ENCODE measurements around the gene ARHGAP26.
"Not testable (repeated sequence)": the region's sequence is repeated elsewhere in the genome, so short reads cannot be mapped to it uniquely, and the experiment has no call there.

ARHGAP26 gene

DNA sequence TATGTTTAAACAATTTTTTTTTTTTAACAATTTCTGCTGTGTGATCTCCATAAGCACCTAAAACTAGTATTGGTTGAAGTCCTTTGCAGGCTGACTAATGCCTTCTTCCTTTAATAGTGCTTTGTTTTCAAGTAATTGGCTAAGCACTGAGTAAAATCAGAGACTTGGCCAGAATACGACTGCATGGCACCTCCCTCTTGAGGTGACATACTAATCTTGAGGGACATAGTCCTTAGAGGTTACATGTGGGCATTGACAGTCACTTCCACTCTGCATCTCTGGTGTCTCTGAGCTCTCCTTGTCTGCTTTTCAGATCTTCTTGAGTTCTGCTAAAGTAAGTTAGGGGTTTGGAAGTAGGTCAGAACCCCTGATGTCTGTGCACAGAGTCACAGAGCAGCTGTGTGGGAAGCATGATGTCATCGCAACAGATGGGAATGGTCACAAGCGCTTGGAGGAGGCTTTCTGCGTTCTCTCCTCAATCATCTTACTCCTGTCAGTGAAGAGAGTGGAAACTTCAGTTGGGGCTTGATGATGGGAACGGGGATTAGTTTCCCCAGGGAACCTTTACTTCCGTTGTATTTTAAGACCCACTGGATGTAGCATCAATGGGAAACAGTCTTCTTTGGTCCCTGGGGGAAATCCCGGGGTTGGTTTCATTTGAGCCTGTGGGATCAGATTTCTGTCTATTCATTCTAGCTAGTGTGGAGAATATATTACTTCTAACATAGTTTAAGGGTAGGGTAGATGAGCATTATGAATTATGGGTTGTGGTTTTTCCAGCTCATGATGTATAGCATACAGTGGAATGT, 136.9 kb downstream of the ARHGAP26 start:
- peak; percentile 56 for DNase-seq (ENCODE audit: low spot score)

- no peak for DNase-seq (ENCODE audit: low spot score)
These were observed 138.5 kb downstream of the ARHGAP26 start for GRCh38 chr5:142908659-142909058.

- DNase-seq (ENCODE audit: low spot score): no peak
These were observed 140.0 kb downstream of the ARHGAP26 start for GRCh38 chr5:142910128-142910527.

GRCh38 chr5:142911170-142911569, 141.0 kb downstream of the ARHGAP26 start:
- no peak for DNase-seq (ENCODE audit: low spot score)

DNA sequence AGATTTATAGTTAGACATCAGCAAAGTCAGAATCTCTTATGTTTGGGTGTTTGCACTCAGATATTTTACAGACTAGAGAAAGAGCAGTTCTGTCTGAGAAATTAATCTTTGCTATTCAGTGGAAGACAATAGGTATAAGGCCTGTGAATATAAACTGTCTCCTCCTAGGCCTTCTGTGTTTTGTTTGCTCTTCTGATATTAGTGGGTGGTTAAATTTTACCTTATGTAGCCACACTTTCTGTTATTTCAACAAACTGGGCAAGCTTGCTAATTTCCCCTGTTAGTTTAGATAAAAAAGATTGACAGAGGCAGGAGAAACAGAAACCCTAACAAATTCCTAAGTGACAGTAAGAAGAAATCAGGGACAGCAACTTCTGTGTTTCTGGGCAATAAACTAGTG, 141.6 kb downstream of the ARHGAP26 start:
- DNase-seq (ENCODE audit: low spot score): no peak

DNA sequence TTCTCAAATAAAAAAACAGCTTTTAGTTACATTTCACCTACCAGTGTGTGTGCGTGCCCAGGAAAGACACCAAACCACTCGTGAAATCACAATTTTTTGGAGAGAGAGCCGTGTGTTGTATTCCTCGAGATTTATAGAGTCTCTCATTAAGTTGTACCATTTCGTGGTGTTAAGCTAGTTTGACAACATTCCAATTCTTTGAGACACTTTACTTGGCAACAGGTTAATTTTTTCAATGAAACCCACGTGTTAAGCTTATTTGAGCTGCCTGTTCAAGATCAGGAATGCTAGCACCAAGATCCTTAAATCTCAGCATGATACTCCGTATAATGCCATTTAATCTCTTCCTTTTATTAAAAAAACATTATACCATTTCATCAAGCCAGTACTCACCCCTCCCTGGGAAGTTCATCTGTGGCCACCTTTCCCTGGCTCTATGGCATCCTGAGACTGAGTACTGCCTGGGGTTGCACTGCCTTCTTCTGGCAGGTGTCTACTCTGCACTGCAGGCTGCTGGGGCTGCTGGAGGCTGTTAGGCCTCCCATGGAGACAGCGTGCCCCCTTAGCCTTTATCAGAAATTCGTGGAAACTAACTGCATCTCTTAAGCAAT, 143.7 kb downstream of the ARHGAP26 start:
- no peak for DNase-seq (ENCODE audit: low spot score)

DNA sequence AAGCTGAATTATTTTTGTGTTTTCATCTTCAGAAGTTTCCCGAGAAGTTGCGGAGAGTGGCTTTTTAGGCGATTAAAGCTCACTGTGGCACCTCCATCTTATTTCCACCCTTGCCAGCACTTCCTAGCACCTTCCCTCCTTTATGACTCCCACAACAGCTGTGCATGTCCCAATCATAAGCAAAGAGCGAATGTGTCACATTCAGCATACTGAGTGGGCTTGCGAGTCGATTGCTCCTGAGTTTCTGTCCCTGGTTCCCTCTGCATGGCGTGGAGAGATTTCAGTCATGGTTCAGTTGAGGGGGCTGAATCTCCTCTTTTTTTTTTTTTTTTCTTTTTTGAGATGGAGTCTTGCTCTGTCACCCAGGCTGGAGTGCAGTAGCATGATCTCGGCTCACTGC, 144.9 kb downstream of the ARHGAP26 start:
- no peak for DNase-seq (ENCODE audit: low spot score)

GRCh38 chr5:142915813-142916424, 145.7 kb downstream of the ARHGAP26 start:
- peak; percentile 19 for DNase-seq (ENCODE audit: low spot score)

- no peak for DNase-seq (ENCODE audit: low spot score)
These were observed 148.9 kb downstream of the ARHGAP26 start for GRCh38 chr5:142918959-142919635.

DNA sequence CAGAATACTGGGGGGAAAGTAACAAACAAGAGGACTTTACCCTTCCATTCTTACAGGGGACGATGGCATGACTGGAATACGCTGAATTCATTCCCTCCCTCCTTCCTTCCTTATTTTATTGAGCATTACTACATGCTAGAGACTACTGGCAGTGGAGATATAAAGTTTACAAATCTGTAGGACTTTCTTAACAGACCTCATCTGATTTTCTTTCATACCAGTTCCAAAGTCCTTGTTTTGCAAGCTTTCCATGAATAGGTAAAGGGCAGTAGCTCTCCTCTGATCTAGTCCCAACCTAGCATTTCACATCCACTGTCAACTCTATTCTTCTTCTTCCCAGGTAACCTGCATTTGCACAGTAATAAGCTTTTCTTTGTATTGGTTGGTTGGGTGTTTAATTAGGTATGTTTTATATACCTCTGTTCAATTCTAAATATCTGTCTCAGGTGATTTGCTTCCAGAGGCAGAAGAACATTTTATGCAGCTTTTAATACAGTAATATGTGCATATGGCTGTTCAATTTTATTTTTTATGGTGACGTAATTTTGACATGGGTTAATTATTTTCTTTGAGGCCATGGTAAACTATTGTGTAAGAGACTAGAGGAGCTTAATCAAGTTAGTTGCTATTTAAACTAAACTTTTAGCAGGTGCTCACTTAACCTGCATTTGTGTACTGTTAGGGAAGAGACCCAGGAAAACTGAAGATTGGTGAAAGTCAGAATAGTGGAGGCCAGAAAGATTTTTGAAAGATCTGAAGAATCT, 150.9 kb downstream of the ARHGAP26 start:
- DNase-seq (ENCODE audit: low spot score): no peak

DNA sequence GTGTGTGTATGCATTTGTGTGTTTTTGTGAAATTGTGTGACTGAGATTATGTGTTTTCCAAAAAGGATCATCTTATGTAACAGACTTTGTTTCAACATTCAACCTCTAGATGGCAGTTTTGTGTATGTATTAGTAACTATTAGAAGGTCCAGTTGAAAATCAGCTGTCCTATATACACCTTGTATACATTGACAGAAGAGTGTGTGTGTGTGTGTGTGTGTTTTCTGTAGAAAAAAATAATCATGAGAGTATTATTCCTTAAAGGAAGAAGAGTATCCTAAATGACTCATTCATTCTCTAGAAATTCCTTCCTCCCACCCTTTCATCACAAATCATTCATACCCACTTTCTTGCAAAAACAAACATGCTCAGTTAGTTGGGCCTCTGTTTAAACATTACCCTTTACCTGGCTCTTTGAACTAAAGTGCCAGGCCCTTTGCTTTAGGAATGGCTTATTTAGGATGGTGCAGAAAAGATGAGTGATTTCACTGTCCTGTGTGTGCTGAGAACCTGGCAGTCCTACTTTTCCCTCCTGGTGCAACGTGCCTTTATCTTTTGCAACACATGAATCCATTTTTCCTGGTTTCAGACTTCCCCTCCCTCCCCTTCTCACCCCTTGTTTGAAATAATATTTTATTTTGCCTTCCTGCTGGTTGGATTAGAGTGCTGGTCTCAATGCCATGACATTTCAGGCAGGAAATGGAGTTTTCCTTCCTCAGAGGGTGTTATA, 152.2 kb downstream of the ARHGAP26 start:
- peak; percentile 43 for DNase-seq (ENCODE audit: low spot score)

DNA sequence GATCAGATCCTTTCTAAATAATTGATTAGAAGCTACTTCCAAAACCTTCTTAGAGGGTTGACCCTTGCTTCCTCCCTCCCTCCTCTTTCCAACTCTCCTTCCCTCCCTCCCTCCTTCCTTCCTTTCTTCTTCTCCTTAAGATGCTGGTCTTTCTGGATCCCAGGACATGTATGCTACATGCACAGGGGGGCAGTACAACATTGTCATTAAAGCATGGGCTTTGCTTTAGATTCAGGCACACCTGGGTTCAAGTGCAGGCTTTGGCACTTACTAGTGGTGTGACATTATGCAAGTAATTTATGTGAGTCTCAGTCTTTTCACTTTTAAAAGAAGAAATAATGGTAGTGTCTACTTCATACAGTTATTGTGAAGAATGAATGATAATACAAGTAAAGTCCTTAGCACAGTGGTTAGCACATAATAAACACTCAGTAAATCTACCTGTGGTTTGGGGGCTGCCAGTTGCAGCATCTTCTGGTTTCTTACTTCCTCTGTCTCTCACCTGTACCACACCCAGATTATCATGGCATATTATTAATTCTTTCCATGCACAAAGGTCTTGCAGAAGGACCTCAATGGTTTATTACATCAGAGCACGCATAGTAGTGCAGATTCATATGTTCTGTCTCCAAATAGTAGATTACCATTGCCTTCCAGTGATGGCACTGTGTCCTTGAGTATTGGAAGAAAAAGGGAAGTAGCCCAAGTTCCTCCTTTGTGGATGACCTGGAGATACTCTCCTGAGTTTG, 154.1 kb downstream of the ARHGAP26 start:
- DNase-seq (ENCODE audit: low spot score): peak; percentile 12

GRCh38 chr5:142925795-142926194, 155.6 kb downstream of the ARHGAP26 start:
- peak; percentile 84 for DNase-seq (ENCODE audit: low spot score)

- DNase-seq (ENCODE audit: low spot score): no peak
These were observed 156.4 kb downstream of the ARHGAP26 start for GRCh38 chr5:142926549-142926948.

- not testable (repeated sequence) for DNase-seq (ENCODE audit: low spot score)
These were observed 158.8 kb downstream of the ARHGAP26 start for GRCh38 chr5:142928999-142929398.

DNA sequence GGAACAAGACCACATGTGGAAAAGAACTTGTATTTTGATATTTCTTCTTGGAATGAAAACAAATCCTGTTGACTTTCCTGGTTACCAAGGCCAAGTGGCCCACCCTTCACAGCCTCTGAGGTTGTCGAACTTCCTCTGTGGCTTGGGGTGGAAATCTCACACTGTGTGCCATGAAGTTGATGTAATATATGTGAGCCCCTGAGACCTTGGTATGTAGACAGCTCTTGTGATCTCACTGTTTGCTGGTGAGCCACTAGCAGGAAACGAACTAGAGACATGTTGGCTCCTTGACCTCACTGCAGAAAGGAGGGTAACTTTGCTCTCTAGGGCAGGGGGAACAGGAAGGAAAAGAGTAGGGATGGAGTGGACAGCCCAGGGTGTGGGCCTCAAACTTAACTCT, 159.4 kb downstream of the ARHGAP26 start:
- DNase-seq (ENCODE audit: low spot score): no peak

GRCh38 chr5:142930395-142931110, 160.4 kb downstream of the ARHGAP26 start:
- no peak for DNase-seq (ENCODE audit: low spot score)

- DNase-seq (ENCODE audit: low spot score): no peak
These were observed 161.9 kb downstream of the ARHGAP26 start for GRCh38 chr5:142931896-142932686.
